ENCODE data around the gene SSBP3.

GRCh38 chr1:54387419-54387818, 18.8 kb downstream of the SSBP3 start:
- TF ChIP-seq POU6F1 (CRISPR knock-in tag; IDR thresholded peaks at IDR 0.05; ENCODE audit: borderline replicate concordance, low read depth) (no peak), PATZ1 (CRISPR knock-in tag; IDR thresholded peaks at IDR 0.05; ENCODE audit: borderline replicate concordance) (no peak), BACH2 (CRISPR knock-in tag; IDR thresholded peaks at IDR 0.05; ENCODE audit: borderline replicate concordance) (no peak), TSHZ2 (CRISPR knock-in tag; IDR thresholded peaks at IDR 0.05) (no peak), ZNF8 (CRISPR knock-in tag; IDR thresholded peaks at IDR 0.05) (no peak), CSRNP3 (CRISPR knock-in tag; IDR thresholded peaks at IDR 0.05) (no peak), CSDC2 (CRISPR knock-in tag; IDR thresholded peaks at IDR 0.05) (no peak), ZC3H10 (CRISPR knock-in tag; IDR thresholded peaks at IDR 0.05) (no peak), ISL1 (CRISPR knock-in tag; IDR thresholded peaks at IDR 0.05) (no peak), TOX (CRISPR knock-in tag; IDR thresholded peaks at IDR 0.05; ENCODE audit: borderline replicate concordance) (no peak), GLIS3 (CRISPR knock-in tag; IDR thresholded peaks at IDR 0.05) (no peak), CREB5 (CRISPR knock-in tag; IDR thresholded peaks at IDR 0.05; ENCODE audit: low read depth) (no peak), ESRRG (CRISPR knock-in tag; IDR thresholded peaks at IDR 0.05) (no peak), ZFP3 (CRISPR knock-in tag; IDR thresholded peaks at IDR 0.05) (no peak)

All from SK-N-SH treated with all-trans-retinoic acid at 6 μM for 48 hours (cell line).